KMS-11 (cell line): ENCODE data around the gene ZIM2.

ENCODE experiments used
- H2AFZ ChIP-seq: fragments of 200-600 bp; sonication (generic); 2 replicates; pipeline ENCODE4 v1.6.1; 2016; ENCODE audit warnings: antibody characterized with exemption, mixed run types, low read depth
- H3K27ac ChIP-seq: fragments of 200-600 bp; sonication (generic); 2 replicates; pipeline ENCODE4 v1.6.1; 2016; ENCODE audit warnings: mild to moderate bottlenecking, mixed run types
- H3K27me3 ChIP-seq: fragments of 200-600 bp; sonication (generic); 2 replicates; pipeline ENCODE4 v1.6.1; 2017; ENCODE audit warnings: mild to moderate bottlenecking, low read depth, mixed run types, moderate library complexity; ENCODE audit not compliant: insufficient read depth
- H3K36me3 ChIP-seq: fragments of 200-600 bp; sonication (generic); 2 replicates; pipeline ENCODE4 v1.6.1; 2017; ENCODE audit warnings: mild to moderate bottlenecking, mixed run types; ENCODE audit not compliant: insufficient read depth
- H3K4me1 ChIP-seq: fragments of 200-600 bp; sonication (generic); 2 replicates; pipeline ENCODE4 v1.6.1; 2016; ENCODE audit warnings: mild to moderate bottlenecking, low read depth, mixed run types; ENCODE audit not compliant: poor library complexity, severe bottlenecking
- H3K4me2 ChIP-seq: fragments of 200-600 bp; sonication (generic); 2 replicates; pipeline ENCODE4 v1.7.0; 2016; ENCODE audit warnings: mild to moderate bottlenecking, mixed run types
- H3K4me3 ChIP-seq: fragments of 200-600 bp; sonication (generic); IDR thresholded peaks from 2 replicates; pipeline ENCODE4 v1.6.1; 2017; ENCODE audit warnings: low read depth, low read length, mixed read lengths; ENCODE audit not compliant: insufficient read depth
- H3K79me2 ChIP-seq: fragments of 200-600 bp; sonication (generic); 2 replicates; pipeline ENCODE4 v1.6.1; 2016; ENCODE audit warnings: low read depth, mixed run types; ENCODE audit not compliant: insufficient read depth
- H3K9ac ChIP-seq: fragments of 200-600 bp; sonication (generic); 2 replicates; pipeline ENCODE4 v1.6.1; 2016; ENCODE audit warnings: mild to moderate bottlenecking, mixed run types
- H4K20me1 ChIP-seq: fragments of 200-600 bp; sonication (generic); 2 replicates; pipeline ENCODE4 v1.6.1; 2016; ENCODE audit warnings: mild to moderate bottlenecking, mixed run types; ENCODE audit not compliant: insufficient read depth
- TF ChIP-seq, protein P1 (sequence below): fragments of 200-600 bp; sonication (generic); conservative IDR thresholded peaks from 2 replicates; pipeline ENCODE4 v1.6.1; 2017; ENCODE audit warnings: low read depth, mild to moderate bottlenecking, antibody characterized with exemption, low read length, moderate library complexity, mixed read lengths

ZIM2 gene

DNA sequence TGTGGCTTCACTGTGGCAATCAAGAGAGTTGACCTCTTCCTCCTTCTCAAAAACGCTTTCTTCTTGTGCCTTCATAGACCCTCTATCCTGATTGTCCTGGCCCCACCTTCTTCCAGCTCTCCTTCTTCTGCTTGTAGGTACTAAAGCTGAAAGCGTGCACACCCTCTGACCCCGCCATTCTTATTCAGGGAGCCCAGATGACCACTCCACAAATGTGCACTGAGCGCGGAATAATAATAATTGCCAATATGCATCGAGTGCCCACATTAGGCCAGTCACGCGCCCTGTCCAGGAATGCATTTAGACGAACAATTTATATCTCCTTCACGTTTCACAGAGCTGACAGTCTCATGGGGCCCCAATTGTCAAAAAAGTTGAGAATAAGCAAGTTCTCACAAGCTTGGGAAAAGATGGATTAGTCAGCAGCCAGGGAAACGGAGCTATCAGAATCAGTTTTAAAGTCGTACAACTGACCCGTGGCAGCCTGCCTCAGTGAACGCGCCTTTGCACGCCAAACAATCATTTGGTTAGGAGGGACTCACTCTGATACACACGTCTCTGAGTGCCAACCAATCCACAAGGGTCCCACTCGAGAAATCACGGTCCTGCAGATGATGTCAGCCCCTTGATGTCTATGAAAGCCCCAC, 36.7 kb upstream of the ZIM2 start:
- TF ChIP-seq, protein P1, sequence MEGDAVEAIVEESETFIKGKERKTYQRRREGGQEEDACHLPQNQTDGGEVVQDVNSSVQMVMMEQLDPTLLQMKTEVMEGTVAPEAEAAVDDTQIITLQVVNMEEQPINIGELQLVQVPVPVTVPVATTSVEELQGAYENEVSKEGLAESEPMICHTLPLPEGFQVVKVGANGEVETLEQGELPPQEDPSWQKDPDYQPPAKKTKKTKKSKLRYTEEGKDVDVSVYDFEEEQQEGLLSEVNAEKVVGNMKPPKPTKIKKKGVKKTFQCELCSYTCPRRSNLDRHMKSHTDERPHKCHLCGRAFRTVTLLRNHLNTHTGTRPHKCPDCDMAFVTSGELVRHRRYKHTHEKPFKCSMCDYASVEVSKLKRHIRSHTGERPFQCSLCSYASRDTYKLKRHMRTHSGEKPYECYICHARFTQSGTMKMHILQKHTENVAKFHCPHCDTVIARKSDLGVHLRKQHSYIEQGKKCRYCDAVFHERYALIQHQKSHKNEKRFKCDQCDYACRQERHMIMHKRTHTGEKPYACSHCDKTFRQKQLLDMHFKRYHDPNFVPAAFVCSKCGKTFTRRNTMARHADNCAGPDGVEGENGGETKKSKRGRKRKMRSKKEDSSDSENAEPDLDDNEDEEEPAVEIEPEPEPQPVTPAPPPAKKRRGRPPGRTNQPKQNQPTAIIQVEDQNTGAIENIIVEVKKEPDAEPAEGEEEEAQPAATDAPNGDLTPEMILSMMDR, result no peak
- H3K4me1 ChIP-seq, result no peaks in the 10 kb centered on the region
- no peaks in the 10 kb centered on the region for H3K79me2 ChIP-seq
- 0 out of 2 replicates have a peak, but pooled peaks cover 2% of the 10 kb centered on the region for H3K27me3 ChIP-seq
- no peak overlapping the region for H3K9ac ChIP-seq
- H3K27ac ChIP-seq, result no peak overlapping the region
- no peaks in the 10 kb centered on the region for H4K20me1 ChIP-seq
- no peaks in the 10 kb centered on the region for H3K36me3 ChIP-seq
- no peak overlapping the region for H3K4me3 ChIP-seq
- no peak overlapping the region for H3K4me2 ChIP-seq
- H2AFZ ChIP-seq, result no peak overlapping the region

DNA sequence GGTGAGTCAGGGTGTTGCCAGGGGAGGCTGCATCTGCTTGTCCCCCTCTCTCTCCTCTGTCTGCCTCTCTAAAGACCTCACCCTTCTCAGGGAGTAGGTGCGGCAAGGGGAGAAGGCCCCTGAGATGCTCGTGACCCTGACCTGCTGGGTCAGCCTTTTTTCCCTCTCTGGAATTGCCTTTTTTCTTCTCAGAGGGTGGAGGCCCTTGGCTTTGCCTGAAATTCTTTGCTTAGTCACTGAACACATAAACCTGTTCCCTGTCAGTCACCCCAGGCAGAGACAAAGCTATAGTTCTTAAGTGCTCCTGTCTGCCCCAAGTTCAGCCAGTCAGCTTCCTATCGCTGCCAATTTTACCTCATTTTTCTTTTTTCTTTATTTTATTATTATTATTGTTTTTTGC, 35.2 kb upstream of the ZIM2 start:
- 0 out of 2 replicates have a peak, but pooled peaks cover 2% of the 10 kb centered on the region for H3K27me3 ChIP-seq
- no peak overlapping the region for H3K4me3 ChIP-seq
- H3K4me1 ChIP-seq, result no peaks in the 10 kb centered on the region
- H3K4me2 ChIP-seq, result no peak overlapping the region
- no peaks in the 10 kb centered on the region for H4K20me1 ChIP-seq
- no peak overlapping the region for H2AFZ ChIP-seq
- no peaks in the 10 kb centered on the region for H3K36me3 ChIP-seq
- TF ChIP-seq, protein P1, result no peak
- H3K27ac ChIP-seq, result no peak overlapping the region
- no peak overlapping the region for H3K9ac ChIP-seq
- no peaks in the 10 kb centered on the region for H3K79me2 ChIP-seq

DNA sequence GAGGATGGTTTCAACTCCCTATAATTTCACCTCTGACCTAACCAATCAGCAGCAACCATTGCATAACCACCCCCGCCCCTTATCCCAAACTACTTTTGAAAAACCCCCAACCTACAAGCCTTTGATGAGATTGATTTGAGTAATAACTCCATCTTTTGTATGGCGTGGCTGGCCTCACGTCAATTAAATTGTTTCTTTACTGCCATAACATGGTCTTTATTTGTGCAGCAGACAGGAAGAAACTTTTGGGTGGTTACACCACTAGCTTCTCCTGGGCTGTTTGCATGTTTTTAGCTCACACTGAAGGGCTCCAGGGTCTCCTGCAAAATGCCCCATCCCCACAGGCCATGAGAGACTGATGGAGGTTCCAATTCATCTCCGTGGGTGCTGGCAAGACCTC, 34.0 kb upstream of the ZIM2 start:
- Histone ChIP-seq H3K27me3 (0 out of 2 replicates have a peak, but pooled peaks cover 2% of the 10 kb centered on the region), H3K4me3 (no peak overlapping the region), H3K4me2 (no peak overlapping the region), H2AFZ (no peak overlapping the region), H3K36me3 (no peaks in the 10 kb centered on the region), H3K4me1 (no peaks in the 10 kb centered on the region), H3K27ac (no peak overlapping the region), H3K79me2 (no peaks in the 10 kb centered on the region), H3K9ac (no peak overlapping the region), H4K20me1 (no peaks in the 10 kb centered on the region)
- TF ChIP-seq, protein P1, result no peak

DNA sequence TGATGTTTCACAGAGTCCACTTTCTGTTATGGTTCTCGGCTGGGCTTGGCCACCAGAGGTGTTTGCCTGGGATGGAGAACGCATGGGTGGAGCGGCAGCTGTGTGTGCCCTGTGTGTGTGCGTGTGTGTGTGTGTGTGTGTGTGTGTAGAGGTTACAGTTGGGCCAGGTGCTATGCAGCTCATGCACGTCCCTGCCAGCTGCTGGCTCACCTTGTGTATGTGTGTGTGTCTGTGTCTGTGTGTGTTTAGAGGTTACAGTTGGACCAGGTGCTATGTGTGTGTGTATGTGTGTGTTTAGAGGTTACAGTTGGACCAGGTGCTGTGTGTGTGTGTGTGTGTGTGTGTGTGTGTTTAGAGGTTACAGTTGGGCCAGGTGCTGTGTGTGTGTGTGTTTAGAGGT, 33.0 kb upstream of the ZIM2 start:
- Histone ChIP-seq H3K4me1 (no peaks in the 10 kb centered on the region), H3K4me2 (no peak overlapping the region), H4K20me1 (no peaks in the 10 kb centered on the region), H2AFZ (no peak overlapping the region), H3K27ac (no peak overlapping the region), H3K27me3 (0 out of 2 replicates have a peak, but pooled peaks cover 2% of the 10 kb centered on the region), H3K79me2 (no peaks in the 10 kb centered on the region), H3K36me3 (no peaks in the 10 kb centered on the region), H3K4me3 (no peak overlapping the region), H3K9ac (no peak overlapping the region)
- TF ChIP-seq, protein P1, result no peak
